HepG2 (cell line): ENCODE results near the gene NFATC2. TPM values are rescaled to one million over a fixed set of nuclear protein-coding genes. Genes with fewer than 3 reads are reported as not detected.

ENCODE experiments used
- ATAC-seq: fragments of 200-7000 bp; cut with Tn5 transposase; 3 replicates; pipeline ENCODE4 v1.9.1; 2020; ENCODE audit warnings: mild to moderate bottlenecking, moderate library complexity
- BruUV-seq: library from RNA; stranded (reverse); fragments of 400-500 nt; replicated peaks from 2 replicates; lab custom pipeline; 2021; lab: Mats Ljungman, UMichigan
- CTCF ChIA-PET: fragments of 300-600 bp; formaldehyde crosslinking; extraction: SDS; loops from one replicate; lab custom pipeline; 2021; ENCODE audit warnings: low total read pairs, inconsistent platforms, low intra/inter-chr PET ratio; lab: Yijun Ruan, JAX
- POLR2A ChIA-PET: fragments of 350-600 bp; sonication (Branson Sonifier 250); formaldehyde crosslinking; loops from one replicate; lab custom pipeline; 2020; ENCODE audit warnings: antibody characterized with exemption, inconsistent platforms; lab: Yijun Ruan, JAX
- DNase-seq: peaks from one replicate; pipeline ENCODE4 v3.0.0-alpha.2; 2015; ENCODE audit warnings: low spot score
- FAIRE-seq: peaks from 3 replicates; lab custom pipeline; 2011; peaks lifted over from hg19 to GRCh38; lab: Jason Lieb, UNC
- H2AFZ ChIP-seq: one replicate; pipeline ENCODE4 v1.6.1; 2011; ENCODE audit warnings: low read length, inconsistent platforms
- H3K27ac ChIP-seq: fragments of 300-600 bp; 3 replicates; pipeline ENCODE4 v1.8.0; 2011; ENCODE audit warnings: mixed run types, mild to moderate bottlenecking, mixed read lengths, low read length, inconsistent platforms; ENCODE audit not compliant: insufficient read depth; ENCODE audit errors: extremely low read length
- H3K27me3 ChIP-seq, 2 experiments: fragments of 200-600 bp in 1 of 2; 2 replicates in 1 of 2; 3 replicates in 1 of 2; pipeline versions ENCODE4 v1.6.0 to v1.8.0; 2011; ENCODE audit warnings: low read length in 2 of 2, mild to moderate bottlenecking in 2 of 2, moderate library complexity in 2 of 2, inconsistent platforms in 1 of 2; ENCODE audit not compliant: insufficient read depth in 2 of 2, control insufficient read depth in 1 of 2
- H3K36me3 ChIP-seq, 2 experiments: fragments of 200-600 bp in 1 of 2; replicated peaks in 1 of 2; 2 replicates in 1 of 2; 3 replicates in 1 of 2; pipeline versions ENCODE4 v1.5.1 to v1.8.0; 2011; ENCODE audit warnings: low read length in 2 of 2, inconsistent platforms in 1 of 2; ENCODE audit not compliant: insufficient read depth in 2 of 2, control insufficient read depth in 1 of 2
- H3K4me1 ChIP-seq: 2 replicates; pipeline ENCODE4 v1.5.1; 2012; ENCODE audit warnings: low read length, inconsistent platforms; ENCODE audit not compliant: insufficient read depth
- H3K4me2 ChIP-seq: 2 replicates; pipeline ENCODE4 v1.6.0; 2011; ENCODE audit warnings: low read depth, low read length, inconsistent platforms
- H3K4me3 ChIP-seq, 3 experiments: fragments of 200-600 bp in 1 of 3; sonication (generic), shearing (Covaris generic) in 1 of 3; replicated peaks in 1 of 3; 2 replicates each; pipeline ENCODE4 v1.5.1; 2011 to 2016; ENCODE audit warnings: low read length in 3 of 3, inconsistent platforms in 2 of 3, low read depth in 2 of 3, mild to moderate bottlenecking in 2 of 3, control low read depth in 1 of 3, mixed read lengths in 1 of 3; ENCODE audit not compliant: insufficient read depth in 1 of 3
- H3K79me2 ChIP-seq: one replicate; pipeline ENCODE4 v1.6.1; 2011; ENCODE audit warnings: low read length, inconsistent platforms; ENCODE audit not compliant: insufficient read depth
- H3K9ac ChIP-seq: 2 replicates; pipeline ENCODE4 v1.6.0; 2011; ENCODE audit warnings: mild to moderate bottlenecking, low read depth, low read length, inconsistent platforms; ENCODE audit not compliant: insufficient read depth
- H3K9me3 ChIP-seq: 2 replicates; pipeline ENCODE4 v1.5.1; 2012; ENCODE audit warnings: mild to moderate bottlenecking, low read length
- H4K20me1 ChIP-seq: 2 replicates; pipeline ENCODE4 v1.6.0; 2011; ENCODE audit warnings: inconsistent platforms, mild to moderate bottlenecking, low read length, moderate library complexity; ENCODE audit not compliant: insufficient read depth
- ARNTL ChIP-seq: sonication (generic); formaldehyde crosslinking; IDR thresholded peaks from 2 replicates; pipeline ENCODE4 v1.4.0; 2020; ENCODE audit warnings: mild to moderate bottlenecking, missing genetic modification reagents
- EP300 ChIP-seq, 3 experiments: sonication (generic) in 1 of 3; formaldehyde crosslinking in 1 of 3; IDR thresholded peaks; 2 replicates each; pipeline versions ENCODE4 v1.5.1 to v1.6.1; 2011 to 2020; ENCODE audit warnings: low read depth in 2 of 3, low read length in 2 of 3, borderline replicate concordance in 1 of 3, improper control_type of control experiment in 1 of 3, mild to moderate bottlenecking in 1 of 3, missing genetic modification reagents in 1 of 3, moderate library complexity in 1 of 3
- GTF3A ChIP-seq: sonication (generic); formaldehyde crosslinking; conservative IDR thresholded peaks from 2 replicates; pipeline ENCODE4 v1.4.0; 2020; ENCODE audit warnings: mild to moderate bottlenecking, missing genetic modification reagents
- IRX3 ChIP-seq: sonication (generic); formaldehyde crosslinking; IDR thresholded peaks from 2 replicates; pipeline ENCODE4 v1.8.1; 2023; ENCODE audit warnings: mild to moderate bottlenecking, low read depth, missing genetic modification reagents, borderline replicate concordance
- KDM1A ChIP-seq: IDR thresholded peaks from 2 replicates; pipeline ENCODE4 v1.6.1; 2016; ENCODE audit warnings: missing compliant biosample characterization
- MZF1 ChIP-seq: sonication (generic); formaldehyde crosslinking; IDR thresholded peaks from 2 replicates; pipeline ENCODE4 v1.8.1; 2023; ENCODE audit warnings: mild to moderate bottlenecking, missing genetic modification reagents, borderline replicate concordance
- PHF20 ChIP-seq: sonication (generic); formaldehyde crosslinking; IDR thresholded peaks from 2 replicates; pipeline ENCODE4 v1.5.0; 2020; ENCODE audit warnings: mild to moderate bottlenecking, missing genetic modification reagents
- RNF2 ChIP-seq: fragments of 450-650 bp; conservative IDR thresholded peaks from 2 replicates; pipeline ENCODE4 v1.6.1; 2016; ENCODE audit warnings: low read depth
- SIX1 ChIP-seq: sonication (generic); formaldehyde crosslinking; IDR thresholded peaks from 2 replicates; pipeline ENCODE4 v1.4.0; 2020; ENCODE audit warnings: missing genetic modification reagents, borderline replicate concordance
- TAF1 ChIP-seq: sonication (generic); formaldehyde crosslinking; IDR thresholded peaks from 2 replicates; pipeline ENCODE4 v1.4.0; 2020; ENCODE audit warnings: missing genetic modification reagents
- ZC3H4 ChIP-seq: sonication (generic); formaldehyde crosslinking; IDR thresholded peaks from 2 replicates; pipeline ENCODE4 v1.4.0; 2020; ENCODE audit warnings: missing genetic modification reagents, borderline replicate concordance
- ZKSCAN8 ChIP-seq: IDR thresholded peaks from 2 replicates; pipeline ENCODE4 v1.6.1; 2016; ENCODE audit warnings: borderline replicate concordance, missing genetic modification reagents, missing compliant biosample characterization
- ZNF33B ChIP-seq: sonication (generic); formaldehyde crosslinking; IDR thresholded peaks from 2 replicates; pipeline ENCODE4 v1.5.1; 2020; ENCODE audit warnings: mild to moderate bottlenecking, missing genetic modification reagents
- ZNF460 ChIP-seq: sonication (generic); formaldehyde crosslinking; IDR thresholded peaks from 2 replicates; pipeline ENCODE4 v1.5.1; 2020; ENCODE audit warnings: missing genetic modification reagents, mild to moderate bottlenecking, borderline replicate concordance
- ZNF839 ChIP-seq: sonication (generic); formaldehyde crosslinking; IDR thresholded peaks from 2 replicates; pipeline ENCODE4 v1.4.0; 2020; ENCODE audit warnings: missing genetic modification reagents, mild to moderate bottlenecking, borderline replicate concordance
- WGBS: methylation state at CpG from one replicate; pipeline ENCODE4 v1.1.6; 2017; ENCODE audit warnings: low lambda C conversion rate; 5-methylcytosine and 5-hydroxymethylcytosine counted together
- in situ Hi-C: cut with HindIII; loops from 2 replicates; pipeline ENCODE4 v1.10.0; 2017; ENCODE audit warnings: low pct_unique_long_range_greater_than_20kb; ENCODE audit not compliant: extremely low pct_ligation_motif_present
- intact Hi-C: fragments of 100-400 bp; cut with micrococcal nuclease; formaldehyde crosslinking; loops from one replicate; pipeline ENCODE4 v1.10.0; 2022; ENCODE audit not compliant: unreplicated experiment
- polyA plus RNA-seq, 8 experiments: library from polyadenylated mRNA; depleted of rRNA in 3 of 8; stranded (reverse) in 7 of 8; unstranded in 1 of 8; fragments of >200 nt; fragmentation: Illumina TruSeq in 4 of 8; extraction: Trizol in 4 of 8; gene quantifications; 2 replicates each; pipeline versions ENCODE4 v1.2.1 to v1.2.3, GENCODE V29; 2011 to 2016; ENCODE audit warnings: low read depth in 4 of 8, missing spikeins in 1 of 8, mixed read lengths in 1 of 8; ENCODE audit not compliant: insufficient read depth in 1 of 8
- total RNA-seq, 5 experiments: library from RNA; depleted of rRNA; stranded (reverse); fragments of >200 nt; fragmentation: Illumina TruSeq; extraction: Trizol; gene quantifications; 2 replicates each; pipeline ENCODE4 v1.2.3, GENCODE V29; 2016; ENCODE audit warnings: low read depth in 1 of 5
- TF ChIP-seq, protein P1 (sequence below): sonication (generic); formaldehyde crosslinking; IDR thresholded peaks from 2 replicates; pipeline ENCODE4 v1.8.0; 2022; ENCODE audit warnings: mild to moderate bottlenecking, missing genetic modification reagents
- TF ChIP-seq, protein P2 (sequence below): sonication (generic); formaldehyde crosslinking; conservative IDR thresholded peaks from 2 replicates; pipeline ENCODE4 v1.4.0; 2020; ENCODE audit warnings: missing genetic modification reagents

NFATC2 gene
- total and polyA plus RNA-seq, 2 of the 13 experiments (the other 11 are each of a cell fraction or from before 2014, with no cell fraction given): 1.9 to 3.3 TPM

DNA sequence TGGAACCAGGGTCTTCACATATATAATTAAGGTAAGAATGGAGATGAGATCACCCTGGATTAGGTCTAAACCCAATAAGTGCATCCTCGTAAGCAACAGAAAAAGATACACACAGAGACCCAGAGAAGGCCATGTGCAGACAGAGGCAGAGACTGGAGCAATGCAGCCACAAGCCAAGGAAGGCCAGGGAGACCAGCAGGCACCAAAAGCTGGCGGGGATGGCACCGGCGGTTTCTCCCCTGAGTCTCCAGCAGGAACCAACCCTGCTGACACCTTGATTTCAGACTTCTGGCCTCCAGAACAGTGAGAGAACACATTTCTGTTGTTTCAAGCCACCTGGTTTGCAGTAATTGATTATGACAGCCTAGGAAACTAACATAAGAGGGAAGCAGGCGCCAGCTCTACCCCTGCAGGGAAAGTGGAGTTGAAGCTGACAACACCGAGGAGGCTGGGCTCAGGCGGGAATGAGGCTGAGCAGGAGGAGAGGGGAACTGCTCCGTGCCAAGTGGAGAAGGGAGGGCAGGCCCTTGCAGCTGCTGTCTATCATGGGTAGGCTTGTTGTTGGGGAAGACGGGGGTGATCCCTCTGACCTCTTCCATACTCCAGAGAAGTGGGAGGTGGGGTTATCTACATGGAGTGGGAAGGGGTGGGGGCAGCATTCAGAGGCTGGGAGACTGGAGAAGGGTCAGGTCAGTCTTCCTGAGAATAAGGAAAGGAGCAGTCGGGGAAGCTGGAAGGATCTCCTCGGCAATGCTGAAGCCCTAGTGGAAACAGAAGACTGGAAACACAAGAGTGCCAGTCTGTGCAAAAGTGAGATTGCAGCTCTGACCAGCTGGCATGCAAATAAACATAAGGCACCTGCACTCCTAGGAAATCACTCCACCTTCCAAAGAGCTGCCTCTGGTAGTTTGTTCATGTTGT lies 72.7 kb downstream of the NFATC2 start:
- no TSS peak for BruUV-seq
- ATAC-seq (no peak), DNase-seq (no peak), FAIRE-seq (no peak)
- in situ Hi-C loops (no loop called here), intact Hi-C loops (no loop called here)
- no peak for TF ChIP-seq ZC3H4 (CRISPR knock-in tag)
- TF ChIP-seq MZF1: no peak
- no peak for TF ChIP-seq PHF20
- TF ChIP-seq RNF2: no peak
- TF ChIP-seq, protein P1, sequence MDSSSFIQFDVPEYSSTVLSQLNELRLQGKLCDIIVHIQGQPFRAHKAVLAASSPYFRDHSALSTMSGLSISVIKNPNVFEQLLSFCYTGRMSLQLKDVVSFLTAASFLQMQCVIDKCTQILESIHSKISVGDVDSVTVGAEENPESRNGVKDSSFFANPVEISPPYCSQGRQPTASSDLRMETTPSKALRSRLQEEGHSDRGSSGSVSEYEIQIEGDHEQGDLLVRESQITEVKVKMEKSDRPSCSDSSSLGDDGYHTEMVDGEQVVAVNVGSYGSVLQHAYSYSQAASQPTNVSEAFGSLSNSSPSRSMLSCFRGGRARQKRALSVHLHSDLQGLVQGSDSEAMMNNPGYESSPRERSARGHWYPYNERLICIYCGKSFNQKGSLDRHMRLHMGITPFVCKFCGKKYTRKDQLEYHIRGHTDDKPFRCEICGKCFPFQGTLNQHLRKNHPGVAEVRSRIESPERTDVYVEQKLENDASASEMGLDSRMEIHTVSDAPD (CRISPR knock-in tag): no peak
- TF ChIP-seq ZNF460 (CRISPR knock-in tag): no peak
- TF ChIP-seq, protein P2, sequence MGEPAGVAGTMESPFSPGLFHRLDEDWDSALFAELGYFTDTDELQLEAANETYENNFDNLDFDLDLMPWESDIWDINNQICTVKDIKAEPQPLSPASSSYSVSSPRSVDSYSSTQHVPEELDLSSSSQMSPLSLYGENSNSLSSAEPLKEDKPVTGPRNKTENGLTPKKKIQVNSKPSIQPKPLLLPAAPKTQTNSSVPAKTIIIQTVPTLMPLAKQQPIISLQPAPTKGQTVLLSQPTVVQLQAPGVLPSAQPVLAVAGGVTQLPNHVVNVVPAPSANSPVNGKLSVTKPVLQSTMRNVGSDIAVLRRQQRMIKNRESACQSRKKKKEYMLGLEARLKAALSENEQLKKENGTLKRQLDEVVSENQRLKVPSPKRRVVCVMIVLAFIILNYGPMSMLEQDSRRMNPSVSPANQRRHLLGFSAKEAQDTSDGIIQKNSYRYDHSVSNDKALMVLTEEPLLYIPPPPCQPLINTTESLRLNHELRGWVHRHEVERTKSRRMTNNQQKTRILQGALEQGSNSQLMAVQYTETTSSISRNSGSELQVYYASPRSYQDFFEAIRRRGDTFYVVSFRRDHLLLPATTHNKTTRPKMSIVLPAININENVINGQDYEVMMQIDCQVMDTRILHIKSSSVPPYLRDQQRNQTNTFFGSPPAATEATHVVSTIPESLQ: no peak
- TF ChIP-seq ZNF33B (CRISPR knock-in tag): no peak
- TF ChIP-seq SIX1: no peak
- no peak for TF ChIP-seq TAF1 (CRISPR knock-in tag)
- no peak for TF ChIP-seq ARNTL
- no peak for TF ChIP-seq ZKSCAN8 (CRISPR knock-in tag)
- TF ChIP-seq KDM1A: no peak
- TF ChIP-seq GTF3A (CRISPR knock-in tag): no peak
- TF ChIP-seq ZNF839 (CRISPR knock-in tag): no peak
- no peak for TF ChIP-seq EP300 (IDR thresholded peaks at IDR 0.05; ENCODE audit: low read depth in 2 of 2, low read length in 2 of 2)
- no peak for TF ChIP-seq EP300 (CRISPR knock-in tag; IDR thresholded peaks at IDR 0.05; ENCODE audit: borderline replicate concordance)
- TF ChIP-seq IRX3: no peak
- peaks cover 5 to 29% of the 10 kb centered on the region in 2 experiments; a peak in 4 of 5 replicates for H3K36me3 ChIP-seq
- H3K4me2 ChIP-seq: no peak overlapping the region
- no peaks in the 10 kb centered on the region for H4K20me1 ChIP-seq
- no peaks in the 10 kb centered on the region for H3K27me3 ChIP-seq
- H3K4me3 ChIP-seq: no peak overlapping the region
- H3K27ac ChIP-seq: no peak overlapping the region
- no peak overlapping the region for H2AFZ ChIP-seq
- ChIA-PET CTCF (no interaction called here), POLR2A (no interaction called here)
- H3K79me2 ChIP-seq: no peaks in the 10 kb centered on the region
- no peaks in the 10 kb centered on the region for H3K4me1 ChIP-seq
- 95% methylated on average over 11 of the region's 11 CpGs for WGBS
- no peaks in the 10 kb centered on the region for H3K9me3 ChIP-seq
- H3K9ac ChIP-seq: no peak overlapping the region
